Measurements from ENCODE around the gene RGS7.
A peak's percentile ranks its signal among the peaks of the same experiment; 100 is the strongest.

The RGS7 gene

DNA sequence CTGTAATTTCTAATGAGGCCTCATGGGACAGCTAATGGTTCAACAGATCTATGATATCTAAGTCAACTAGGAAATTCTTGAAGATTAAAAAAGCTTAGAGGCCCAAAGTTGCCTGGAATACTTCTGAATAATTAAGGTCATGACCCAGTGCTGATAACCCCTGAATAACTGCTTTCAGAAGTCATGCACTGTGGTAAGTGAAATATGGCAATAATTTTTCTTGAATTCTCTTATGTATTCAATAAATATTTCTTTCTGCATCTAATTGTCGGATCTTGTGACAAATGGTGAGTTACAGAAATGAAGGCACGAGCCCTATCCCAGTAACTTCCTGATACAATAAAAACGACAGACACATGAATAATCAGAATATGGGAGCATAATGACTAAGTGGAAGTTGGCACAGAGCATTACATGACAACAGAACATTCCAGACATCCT is 525.8 kb downstream of the RGS7 start:
- TF ChIP-seq, protein P1, sequence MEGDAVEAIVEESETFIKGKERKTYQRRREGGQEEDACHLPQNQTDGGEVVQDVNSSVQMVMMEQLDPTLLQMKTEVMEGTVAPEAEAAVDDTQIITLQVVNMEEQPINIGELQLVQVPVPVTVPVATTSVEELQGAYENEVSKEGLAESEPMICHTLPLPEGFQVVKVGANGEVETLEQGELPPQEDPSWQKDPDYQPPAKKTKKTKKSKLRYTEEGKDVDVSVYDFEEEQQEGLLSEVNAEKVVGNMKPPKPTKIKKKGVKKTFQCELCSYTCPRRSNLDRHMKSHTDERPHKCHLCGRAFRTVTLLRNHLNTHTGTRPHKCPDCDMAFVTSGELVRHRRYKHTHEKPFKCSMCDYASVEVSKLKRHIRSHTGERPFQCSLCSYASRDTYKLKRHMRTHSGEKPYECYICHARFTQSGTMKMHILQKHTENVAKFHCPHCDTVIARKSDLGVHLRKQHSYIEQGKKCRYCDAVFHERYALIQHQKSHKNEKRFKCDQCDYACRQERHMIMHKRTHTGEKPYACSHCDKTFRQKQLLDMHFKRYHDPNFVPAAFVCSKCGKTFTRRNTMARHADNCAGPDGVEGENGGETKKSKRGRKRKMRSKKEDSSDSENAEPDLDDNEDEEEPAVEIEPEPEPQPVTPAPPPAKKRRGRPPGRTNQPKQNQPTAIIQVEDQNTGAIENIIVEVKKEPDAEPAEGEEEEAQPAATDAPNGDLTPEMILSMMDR (IDR thresholded peaks at IDR 0.05; ENCODE audit: insufficient read depth, low read length, missing control alignments), result no peak
- CTCF ChIA-PET, result no interaction called here
- POLR2A ChIA-PET, result no interaction called here
- DNase-seq (ENCODE audit: low read depth, low spot score), result peak; percentile 33
- no peak overlapping the region for H3K4me3 ChIP-seq (ENCODE audit: low read depth, low read length)

DNA sequence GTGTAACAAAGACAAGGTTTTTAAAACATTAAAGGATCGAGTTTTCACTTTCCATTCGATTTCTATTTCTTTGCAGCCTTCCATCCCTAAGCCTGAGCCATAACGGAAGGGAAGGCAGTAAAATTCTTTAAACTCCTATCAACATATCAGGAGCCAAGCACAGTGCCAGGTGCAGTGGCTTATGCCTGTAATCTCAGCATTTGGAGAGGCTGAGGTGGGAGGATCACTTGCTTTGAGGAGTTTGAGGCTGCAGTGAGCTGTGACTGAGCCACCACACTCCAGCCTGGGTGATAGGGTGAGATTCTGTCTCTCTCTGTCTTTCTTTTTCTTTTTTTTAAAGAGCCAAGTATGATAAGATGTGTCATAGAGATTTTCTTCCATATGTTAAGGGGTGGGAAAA is 527.5 kb downstream of the RGS7 start:
- H3K4me3 ChIP-seq (ENCODE audit: low read depth, low read length), result no peak overlapping the region
- DNase-seq (ENCODE audit: low read depth, low spot score), result no peak
- POLR2A ChIA-PET, result no interaction called here
- TF ChIP-seq, protein P1 (IDR thresholded peaks at IDR 0.05; ENCODE audit: insufficient read depth, low read length, missing control alignments), result no peak
- CTCF ChIA-PET, result no interaction called here

DNA sequence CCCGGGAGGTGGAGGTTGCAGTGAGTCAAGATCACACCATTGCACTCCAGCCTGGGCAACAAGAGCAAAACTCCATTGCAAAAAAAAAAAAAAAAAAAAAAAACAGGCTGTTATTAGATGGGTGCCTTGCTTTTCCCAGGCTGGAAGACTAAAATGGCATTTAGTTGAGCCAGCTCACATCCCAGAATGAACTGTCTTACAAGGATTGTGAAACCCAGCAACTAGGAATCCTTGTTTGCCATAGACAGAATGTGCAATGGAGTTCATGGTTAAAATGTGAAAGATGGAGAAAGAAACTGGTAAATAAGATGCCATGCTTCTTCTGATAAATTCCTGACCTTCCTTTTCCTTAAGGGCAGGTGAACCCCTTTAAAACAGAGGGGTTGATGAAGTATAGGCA is 529.2 kb downstream of the RGS7 start:
- ChIA-PET CTCF (no interaction called here), POLR2A (no interaction called here)
- TF ChIP-seq, protein P1 (IDR thresholded peaks at IDR 0.05; ENCODE audit: insufficient read depth, low read length, missing control alignments), result no peak
- no peak for DNase-seq (ENCODE audit: low read depth, low spot score)
- H3K4me3 ChIP-seq (ENCODE audit: low read depth, low read length), result no peak overlapping the region

GRCh38 chr1:240824238-240824637 is 532.8 kb downstream of the RGS7 start:
- no peak overlapping the region for H3K4me3 ChIP-seq (ENCODE audit: low read depth, low read length)
- ChIA-PET CTCF (no interaction called here), POLR2A (no interaction called here)
- no peak for DNase-seq (ENCODE audit: low read depth, low spot score)
- TF ChIP-seq, protein P1 (IDR thresholded peaks at IDR 0.05; ENCODE audit: insufficient read depth, low read length, missing control alignments), result no peak

DNA sequence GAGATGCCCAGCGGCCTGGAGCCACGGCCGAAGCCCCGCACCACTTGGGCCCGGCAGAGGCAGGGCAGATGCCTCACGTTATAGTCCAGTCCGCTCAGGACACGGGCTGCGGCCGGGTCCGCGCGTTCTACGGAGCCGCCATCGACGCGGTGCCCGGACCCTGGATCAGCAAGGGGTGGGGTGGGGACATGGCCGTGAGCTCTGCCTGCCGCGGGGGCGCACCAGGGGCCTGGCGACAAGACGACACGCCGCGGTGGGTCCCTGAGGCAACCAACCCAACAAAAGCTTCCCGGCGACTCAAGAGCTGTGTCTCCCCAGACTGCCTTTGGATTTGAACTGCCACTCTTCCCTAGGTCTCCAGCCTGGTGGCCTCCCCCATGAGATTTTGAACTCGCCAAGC is 533.6 kb downstream of the RGS7 start:
- TF ChIP-seq, protein P1 (IDR thresholded peaks at IDR 0.05; ENCODE audit: insufficient read depth, low read length, missing control alignments), result no peak
- ChIA-PET CTCF (no interaction called here), POLR2A (no interaction called here)

GRCh38 chr1:240821925-240822324 is 535.1 kb downstream of the RGS7 start:
- POLR2A ChIA-PET, result no interaction called here
- TF ChIP-seq, protein P1 (IDR thresholded peaks at IDR 0.05; ENCODE audit: insufficient read depth, low read length, missing control alignments), result no peak
- no peak overlapping the region for H3K4me3 ChIP-seq (ENCODE audit: low read depth, low read length)
- CTCF ChIA-PET, result no interaction called here
- DNase-seq (ENCODE audit: low read depth, low spot score), result no peak

More for the DNA sequence above, 533.6 kb downstream of the RGS7 start:
- no peak for DNase-seq (ENCODE audit: low read depth, low spot score)
- H3K4me3 ChIP-seq (ENCODE audit: low read depth, low read length), result no peak overlapping the region

Measured in AG04449 (cell line).